GM21390 (cell line): Measurements from ENCODE around the gene RBPMS2.
"Not testable (repeated sequence)": the region's sequence is repeated elsewhere in the genome, so short reads cannot be mapped to it uniquely, and the experiment has no call there.

Experiments
- ATAC-seq: cut with Tn5 transposase; IDR thresholded peaks from one replicate; pipeline ENCODE4 v1.9.1; 2021; ENCODE audit not compliant: unreplicated experiment

RBPMS2 gene

DNA sequence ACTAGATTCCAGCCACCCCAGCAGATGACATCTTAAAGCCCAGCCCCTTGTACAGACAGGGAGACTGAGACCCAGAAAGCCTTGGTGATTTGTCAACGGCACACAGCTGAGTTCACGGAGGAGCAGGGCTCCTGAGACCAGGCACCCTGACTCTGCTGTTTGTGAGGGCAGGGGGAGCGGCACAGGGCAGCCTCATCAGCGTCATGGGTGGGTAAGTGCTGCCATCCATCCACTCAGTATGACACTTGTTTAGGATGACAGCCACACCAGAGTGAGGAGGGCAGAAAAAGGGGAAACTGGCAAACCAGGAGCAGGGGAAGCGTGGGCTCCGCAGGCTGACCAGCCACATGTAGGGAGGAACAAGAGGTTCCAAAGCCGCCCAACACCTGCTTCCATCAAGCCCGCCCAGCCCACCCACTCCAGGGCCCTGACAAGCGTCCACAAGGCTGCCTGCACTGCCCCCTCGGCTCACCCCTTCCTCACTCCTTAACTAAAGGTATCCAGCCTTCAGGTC is 19.9 kb downstream of the RBPMS2 start:
- ATAC-seq: no peak

DNA sequence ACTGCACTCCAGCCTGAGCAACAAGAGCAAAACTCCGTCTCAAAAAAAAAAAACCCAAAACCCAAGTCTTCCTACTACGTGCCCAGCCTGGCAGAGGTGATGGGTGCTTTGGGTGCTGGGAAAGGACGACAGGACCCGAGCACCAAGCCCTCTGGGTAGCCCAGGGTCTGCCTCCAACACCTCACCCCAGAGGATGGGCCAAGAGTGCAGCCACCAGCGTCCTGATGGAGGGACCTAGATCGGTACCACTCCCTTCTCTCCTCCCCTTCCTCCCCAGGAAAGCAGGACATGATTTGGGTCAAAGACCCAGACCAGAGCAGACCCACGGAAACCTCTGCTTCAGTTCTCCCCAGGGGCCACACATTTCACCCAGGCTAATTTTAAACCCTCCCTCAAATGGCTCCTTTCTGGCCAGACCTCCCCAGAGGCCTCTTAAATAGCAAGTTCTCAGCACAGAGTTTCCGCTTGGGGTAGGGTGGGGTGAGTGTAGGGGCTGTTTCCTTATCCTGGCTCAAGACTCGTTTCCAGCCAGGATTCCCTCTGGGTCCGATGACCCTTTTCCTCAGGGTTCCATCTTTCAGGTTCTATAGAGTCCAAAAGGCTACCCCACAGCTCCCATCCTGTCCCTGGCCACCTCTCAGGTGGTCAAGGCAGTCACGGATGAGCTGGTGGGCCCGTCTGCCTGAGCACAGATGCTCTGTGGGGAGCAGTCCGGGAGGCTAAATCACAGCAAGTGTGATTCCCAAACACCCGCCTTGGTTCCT is 20.5 kb downstream of the RBPMS2 start:
- no peak for ATAC-seq

DNA sequence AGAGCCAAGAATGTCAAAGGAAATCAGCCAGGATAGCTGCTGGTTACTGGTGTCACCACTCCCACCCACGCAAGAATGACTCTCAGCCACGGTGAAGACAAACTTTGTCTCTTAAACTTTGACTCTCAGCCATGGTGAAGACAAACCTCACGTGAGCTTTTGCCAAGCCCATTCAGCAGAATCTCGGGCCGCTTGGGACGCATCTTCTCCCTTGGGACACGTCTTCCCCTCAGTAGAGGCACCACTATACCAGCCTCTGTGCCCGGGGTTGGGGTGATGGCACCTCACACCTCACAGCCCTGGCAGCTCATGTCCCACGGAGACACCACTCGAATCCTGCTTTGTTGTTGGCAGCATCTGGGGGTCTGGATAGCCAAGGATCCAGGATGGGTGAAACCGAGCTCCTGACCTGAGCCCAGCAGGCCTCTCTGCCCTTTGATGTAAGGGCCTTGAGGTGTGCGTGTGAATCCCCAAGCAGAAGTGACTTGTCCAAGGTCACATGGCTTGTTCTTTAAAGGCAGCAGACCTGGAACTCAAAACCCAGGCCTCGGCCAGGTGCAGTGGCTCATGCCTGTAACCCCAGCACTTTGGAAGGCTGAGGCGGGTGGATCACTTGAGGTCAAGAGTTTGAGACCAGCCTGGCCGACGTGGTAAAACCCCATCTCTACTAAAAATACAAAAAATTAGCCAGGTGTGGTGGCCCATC is 21.8 kb downstream of the RBPMS2 start:
- ATAC-seq: no peak

DNA sequence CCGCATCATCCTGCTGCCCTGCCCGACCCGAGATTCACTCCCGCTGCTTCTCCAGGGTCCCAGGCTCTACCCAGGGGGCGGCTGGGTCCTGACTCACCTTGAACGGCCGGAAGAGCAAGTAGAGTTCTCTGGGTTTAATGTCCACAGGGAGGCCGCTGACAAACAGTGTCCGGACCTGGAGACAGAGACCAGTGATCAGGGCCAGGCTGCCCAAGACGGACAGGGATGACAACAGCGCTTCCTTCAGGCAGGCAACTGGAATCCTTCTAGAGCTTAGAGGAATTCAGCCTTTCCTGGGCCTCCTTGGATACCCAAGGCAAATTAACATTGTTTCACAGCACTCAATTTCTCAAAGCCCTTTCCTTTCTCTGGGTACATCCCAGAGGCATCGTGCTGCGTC is 23.9 kb downstream of the RBPMS2 start:
- no peak for ATAC-seq

DNA sequence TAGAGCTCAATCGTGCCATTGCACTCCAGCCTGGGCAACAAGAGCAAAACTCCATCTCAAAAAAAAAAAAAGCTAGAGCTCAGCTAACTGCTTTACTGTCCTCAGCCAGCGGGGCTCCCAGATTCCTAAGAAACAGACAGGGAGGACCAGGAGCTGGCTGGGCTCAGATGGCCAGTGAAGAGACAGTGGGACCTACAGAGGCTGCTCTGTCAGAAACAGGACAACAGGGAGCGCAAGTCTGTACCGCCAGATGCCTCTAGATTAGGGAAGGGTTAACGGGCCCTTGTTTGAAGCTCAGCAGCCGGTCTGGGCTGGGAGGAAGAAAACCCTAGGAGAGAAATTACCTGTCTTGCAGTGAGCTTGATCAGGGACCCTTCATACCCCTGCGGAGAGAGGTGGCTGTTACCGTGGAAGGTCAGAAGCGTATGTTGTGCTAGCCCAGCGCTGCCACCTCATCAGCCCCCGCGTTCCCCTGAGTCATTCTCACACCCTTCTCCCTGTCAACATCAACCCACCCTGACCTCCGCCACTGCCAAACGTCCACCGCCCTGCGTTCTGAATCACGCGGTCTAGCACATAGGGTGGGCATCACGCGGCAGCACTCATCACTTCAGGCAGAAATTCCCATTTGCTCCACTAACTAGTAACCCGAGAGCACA is 25.3 kb downstream of the RBPMS2 start:
- no peak for ATAC-seq

DNA sequence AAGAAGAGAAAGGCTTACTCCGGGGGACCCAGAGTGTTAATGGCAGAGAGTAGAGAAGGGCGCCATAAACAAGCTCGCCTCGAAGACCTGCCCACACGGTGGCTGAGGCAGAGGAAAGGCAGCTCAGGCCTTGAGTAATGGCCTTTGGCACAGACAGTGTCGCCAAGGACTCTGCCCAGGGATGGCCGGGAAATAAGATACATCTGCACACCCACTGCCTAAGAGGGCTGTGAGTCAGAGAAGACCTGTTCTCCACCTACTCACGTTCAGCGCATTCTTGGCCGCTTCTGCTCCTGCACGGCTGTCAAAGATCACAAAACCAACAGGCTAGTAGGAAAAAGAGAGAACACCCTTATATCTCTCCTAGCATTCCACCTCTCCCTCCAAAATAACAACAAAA is 26.2 kb downstream of the RBPMS2 start:
- no peak for ATAC-seq

DNA sequence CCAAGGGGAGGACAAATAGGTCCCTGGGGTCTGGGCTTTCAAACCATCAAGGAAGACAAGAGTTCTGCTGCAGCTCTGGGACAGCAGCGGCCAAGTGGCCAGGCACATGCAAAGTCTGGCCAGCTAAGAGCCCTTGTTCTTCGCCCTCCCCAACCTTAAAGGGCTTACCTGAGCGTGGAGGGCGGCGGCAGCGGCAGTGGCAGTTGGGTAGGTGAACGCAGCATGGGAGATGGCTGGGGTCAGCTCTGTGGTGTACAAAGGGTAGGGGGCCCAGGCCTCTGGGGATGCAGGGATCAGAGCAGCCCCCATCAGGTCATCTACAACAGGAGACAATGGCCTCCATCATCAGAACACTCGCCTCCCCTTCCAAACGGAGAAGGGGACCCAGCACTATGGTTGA is 27.1 kb downstream of the RBPMS2 start:
- no peak for ATAC-seq

DNA sequence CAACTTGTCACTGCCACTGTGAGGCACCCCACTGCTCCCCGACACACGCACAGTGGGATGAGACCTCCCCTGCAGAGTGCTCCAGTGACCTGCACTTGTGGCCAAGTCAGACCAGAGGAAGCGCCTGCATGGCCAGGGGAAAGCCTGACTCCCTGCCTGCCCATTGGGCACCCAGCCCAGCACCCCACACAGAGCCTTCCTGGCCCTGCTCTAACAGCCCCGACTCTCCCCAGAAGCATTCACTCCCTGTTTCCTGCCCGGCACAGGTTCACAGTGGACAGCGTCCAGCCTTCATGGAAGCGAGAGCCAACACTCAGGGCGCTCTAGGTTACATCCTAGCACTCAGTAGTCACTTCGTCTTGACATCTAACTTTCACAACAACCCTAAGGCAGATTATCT is 27.8 kb downstream of the RBPMS2 start:
- ATAC-seq: no peak

DNA sequence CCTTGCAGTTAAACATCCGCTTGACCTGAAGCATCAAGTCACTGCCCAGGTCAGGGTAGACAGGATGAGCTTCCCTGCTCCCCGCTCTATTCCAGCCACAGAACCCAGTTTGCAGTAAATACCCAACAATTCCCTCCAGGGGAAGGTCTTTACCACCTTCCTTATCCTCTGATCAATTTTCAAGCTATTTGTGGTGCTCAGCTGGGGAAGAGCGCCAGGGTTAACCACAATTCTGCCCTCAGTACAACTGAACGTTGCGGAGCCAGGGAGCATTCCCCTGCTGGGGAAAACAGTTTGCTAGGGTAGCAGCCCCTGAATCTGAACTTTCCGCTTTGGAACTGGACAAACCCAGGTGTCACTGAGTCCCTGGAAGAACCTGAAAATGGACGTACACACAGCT is 28.5 kb downstream of the RBPMS2 start:
- ATAC-seq: no peak

DNA sequence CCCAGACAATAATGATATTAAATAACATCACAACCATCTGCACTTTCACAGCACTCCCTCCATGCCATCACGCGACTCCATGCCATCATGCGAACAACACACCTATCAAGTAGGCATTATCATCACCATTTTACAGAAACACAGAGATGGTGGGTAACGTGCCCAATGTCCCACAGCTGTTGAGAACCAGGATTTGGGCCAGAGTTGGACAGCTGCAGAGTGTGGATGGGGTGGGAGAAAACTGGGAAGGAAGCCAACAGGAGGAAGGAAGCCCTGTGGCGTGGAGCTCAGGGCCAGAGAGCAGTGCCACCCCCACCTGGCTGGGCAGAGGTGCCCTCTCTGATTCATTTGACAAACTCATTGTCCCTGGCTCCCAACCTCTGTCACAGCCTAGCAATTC is 29.0 kb downstream of the RBPMS2 start:
- ATAC-seq: no peak

DNA sequence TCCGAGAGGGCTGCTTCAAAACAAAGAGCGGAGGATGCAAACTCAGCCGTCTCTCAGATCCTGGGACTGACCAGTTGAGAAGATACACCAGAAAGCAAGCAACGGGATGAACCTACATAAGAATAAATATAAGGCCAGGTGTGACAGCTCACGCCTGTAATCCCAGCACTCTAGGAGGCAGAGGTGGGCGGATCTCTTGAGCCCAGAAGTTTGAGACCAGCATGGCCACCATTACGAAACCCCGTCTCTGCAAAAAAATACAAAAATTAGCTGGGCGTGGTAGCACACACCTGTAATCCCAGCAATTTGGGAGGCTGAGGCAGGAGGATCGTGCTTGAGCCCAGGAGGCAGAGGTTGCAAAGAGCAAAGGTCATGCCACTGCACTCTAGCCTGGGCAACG is 31.7 kb downstream of the RBPMS2 start:
- no peak for ATAC-seq

DNA sequence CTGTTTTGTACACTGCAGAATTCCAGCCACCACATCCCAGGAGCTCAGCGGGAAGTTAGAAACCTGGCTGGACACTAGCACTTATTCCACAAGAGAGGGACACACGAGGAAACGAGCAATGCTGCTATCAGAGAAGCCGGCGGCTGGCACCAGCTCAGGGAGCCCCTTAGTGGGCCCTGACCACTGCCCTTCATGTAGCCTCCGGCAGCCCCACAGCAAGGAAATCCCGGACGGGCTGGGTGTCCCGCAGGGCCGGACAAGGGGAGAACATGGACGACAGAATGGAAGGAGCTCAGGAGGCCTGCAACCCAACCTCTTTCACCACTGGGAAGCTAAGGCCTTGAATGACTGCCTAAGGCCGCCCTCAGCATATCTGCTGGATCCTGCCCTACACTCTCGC is 32.5 kb downstream of the RBPMS2 start:
- ATAC-seq: no peak

DNA sequence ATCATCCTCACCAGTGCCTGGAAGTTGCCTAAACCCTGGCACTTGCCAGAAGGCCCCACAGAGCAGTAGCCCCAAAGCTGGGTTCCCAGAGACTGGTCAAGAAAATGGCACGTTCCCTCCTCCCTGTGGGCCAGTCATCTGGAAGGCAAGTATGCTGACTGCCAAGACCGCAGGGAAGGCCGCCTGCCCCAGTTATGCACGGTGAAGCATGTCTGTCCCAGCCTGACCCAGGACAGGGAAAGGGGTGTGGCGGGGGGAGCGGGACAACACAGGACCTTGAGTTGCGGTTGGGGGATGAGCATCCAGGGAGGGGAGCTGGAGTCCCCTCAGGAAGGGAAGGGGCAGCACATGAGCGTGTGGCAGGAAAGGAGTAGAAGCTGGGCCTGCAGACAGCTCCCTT is 33.0 kb downstream of the RBPMS2 start:
- no peak for ATAC-seq

DNA sequence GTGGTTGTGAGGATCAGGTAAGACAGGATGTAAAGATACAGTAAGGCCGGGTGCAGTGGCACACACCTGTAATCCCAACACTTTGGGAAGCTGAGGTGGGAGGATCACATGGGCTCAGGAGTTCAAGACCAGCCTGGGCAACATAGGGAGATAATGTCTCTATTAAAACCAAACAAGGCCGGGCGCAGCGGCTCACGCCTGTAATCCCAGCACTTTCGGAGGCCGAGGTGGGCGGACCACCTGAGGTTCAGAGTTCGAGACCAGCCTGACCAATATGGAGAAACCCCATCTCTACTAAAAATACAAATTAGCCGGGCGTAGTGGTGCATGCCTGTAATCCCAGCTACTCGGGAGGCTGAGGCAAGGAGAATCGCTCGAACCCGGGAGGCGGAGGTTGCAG is 33.7 kb downstream of the RBPMS2 start:
- ATAC-seq: not testable (repeated sequence)

DNA sequence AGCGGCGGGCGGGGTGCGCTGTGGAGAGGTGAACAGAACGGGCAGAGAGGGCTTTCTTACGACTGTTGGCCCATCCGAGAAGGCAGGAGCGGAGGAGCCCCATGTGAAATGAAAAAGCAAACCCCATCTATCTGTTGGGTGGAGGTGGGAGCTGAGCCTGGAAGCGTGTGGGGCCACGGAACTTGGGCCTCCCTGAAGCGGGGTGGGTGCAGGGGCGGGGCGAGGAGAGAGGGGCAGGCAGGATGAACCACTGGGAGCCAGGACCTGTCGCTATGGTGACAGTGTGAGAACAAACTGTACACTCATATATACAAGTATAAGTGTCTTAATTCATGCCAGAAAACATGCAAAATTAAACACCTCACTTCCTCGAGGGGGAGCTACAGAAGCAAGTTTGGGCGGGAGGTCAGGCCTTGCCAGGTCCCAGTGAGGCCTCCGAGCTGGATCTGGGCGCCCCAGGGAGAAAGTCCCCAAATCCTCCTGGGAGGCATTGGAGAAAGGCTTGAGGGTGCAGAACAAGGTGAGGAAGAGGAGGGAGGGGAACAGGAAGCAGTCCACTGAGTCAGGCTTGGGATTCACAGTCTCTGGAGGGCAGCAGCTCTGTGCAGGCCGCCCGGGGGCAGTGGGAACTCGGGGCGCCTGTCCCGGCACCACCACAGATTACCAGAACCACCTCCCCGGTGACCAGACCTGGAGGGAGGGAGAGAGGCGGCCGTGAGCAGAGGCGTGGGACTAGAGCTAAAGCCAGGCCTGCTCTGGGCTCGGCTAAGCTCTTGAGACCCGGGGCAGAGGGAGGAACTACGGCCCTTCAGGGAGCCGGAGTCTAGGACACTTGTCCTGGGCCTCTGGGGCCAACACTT is 34.8 kb downstream of the RBPMS2 start:
- no peak for ATAC-seq

DNA sequence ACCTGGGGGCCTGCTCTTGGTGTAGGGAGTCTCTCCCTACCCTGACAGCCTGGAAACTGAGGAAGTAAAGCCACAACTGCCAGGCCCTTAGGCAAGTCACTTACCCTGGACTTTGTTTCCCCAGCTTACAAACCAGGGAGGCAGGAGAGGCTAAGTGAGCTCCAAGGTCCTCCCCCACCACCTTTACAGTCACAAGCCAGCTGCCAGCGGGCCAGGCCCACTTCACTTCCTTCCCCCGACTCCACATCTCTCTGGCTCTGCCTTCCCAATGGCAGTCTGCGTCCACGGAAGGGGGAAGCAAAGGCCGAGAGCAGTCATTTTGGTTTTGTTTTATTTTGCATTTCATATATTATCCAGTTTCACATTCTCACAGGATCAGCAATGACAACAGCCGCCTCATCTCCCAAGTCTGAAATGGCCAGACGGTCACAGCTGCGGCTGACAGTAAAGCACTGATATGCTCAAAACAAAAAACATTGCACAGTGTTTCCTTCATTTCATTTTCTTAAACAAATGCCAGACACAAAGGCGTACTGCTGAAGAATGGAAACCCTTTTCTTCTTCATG is 35.7 kb downstream of the RBPMS2 start:
- ATAC-seq: no peak

DNA sequence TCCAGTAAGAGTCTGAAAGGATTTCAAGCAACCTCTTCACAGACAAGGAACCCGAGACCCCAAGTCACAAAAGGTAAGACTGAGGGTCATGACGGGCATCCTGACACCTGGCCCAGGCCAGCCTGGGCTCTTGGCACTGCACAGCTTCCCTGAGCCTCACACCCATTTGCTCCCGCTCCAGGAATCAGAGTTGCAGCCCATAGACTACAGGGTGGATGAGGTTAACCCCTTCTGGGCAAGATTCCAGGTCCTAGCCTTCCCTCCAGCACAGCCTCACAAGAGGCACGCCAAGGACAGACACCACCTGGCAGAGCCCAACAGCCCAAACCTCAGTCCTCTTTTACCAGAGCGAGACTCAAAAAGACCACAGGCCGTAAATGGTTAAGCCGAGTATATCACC is 36.2 kb downstream of the RBPMS2 start:
- no peak for ATAC-seq

DNA sequence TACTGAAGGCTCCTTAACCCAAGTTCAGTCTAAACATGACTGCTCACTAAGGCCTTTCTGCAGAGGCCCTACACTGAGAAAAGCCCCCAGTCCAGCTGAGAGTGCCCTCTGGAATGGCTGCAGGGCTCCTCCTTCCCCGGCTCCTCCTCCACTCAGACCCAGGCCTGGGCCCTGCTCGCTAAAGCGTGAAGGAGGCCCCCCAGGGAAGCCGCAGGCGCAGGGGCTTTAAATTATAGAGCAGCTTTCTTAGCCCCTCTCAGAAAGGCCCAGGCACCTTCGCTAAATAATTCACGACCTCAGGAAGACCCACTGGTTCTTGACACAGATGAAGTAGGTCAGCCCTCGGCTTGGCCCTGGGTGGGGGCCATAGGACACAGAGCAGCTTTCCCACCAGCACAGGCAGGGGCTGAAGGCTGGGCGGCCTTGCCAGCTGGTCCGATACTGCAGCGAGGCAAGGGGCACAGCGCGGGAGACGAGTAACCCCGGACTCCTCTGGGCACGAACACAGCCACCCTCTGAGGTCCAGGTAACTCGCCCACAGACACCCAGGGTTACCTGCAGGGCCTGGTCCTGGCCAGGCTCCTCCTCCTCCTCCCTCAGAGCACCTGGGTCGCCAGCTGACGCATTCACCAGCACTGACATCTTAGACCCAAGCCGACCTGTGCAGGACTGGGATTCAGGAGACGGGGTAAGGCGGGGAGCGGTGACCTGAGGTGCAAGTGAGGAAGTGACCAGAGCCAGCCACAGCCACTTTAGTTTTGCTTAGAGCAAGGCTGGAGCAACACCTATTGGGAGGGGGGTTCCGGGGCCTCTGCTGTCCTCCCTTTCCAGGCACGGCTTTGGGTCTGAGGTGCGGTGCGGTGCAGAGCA is 36.9 kb downstream of the RBPMS2 start:
- no peak for ATAC-seq

DNA sequence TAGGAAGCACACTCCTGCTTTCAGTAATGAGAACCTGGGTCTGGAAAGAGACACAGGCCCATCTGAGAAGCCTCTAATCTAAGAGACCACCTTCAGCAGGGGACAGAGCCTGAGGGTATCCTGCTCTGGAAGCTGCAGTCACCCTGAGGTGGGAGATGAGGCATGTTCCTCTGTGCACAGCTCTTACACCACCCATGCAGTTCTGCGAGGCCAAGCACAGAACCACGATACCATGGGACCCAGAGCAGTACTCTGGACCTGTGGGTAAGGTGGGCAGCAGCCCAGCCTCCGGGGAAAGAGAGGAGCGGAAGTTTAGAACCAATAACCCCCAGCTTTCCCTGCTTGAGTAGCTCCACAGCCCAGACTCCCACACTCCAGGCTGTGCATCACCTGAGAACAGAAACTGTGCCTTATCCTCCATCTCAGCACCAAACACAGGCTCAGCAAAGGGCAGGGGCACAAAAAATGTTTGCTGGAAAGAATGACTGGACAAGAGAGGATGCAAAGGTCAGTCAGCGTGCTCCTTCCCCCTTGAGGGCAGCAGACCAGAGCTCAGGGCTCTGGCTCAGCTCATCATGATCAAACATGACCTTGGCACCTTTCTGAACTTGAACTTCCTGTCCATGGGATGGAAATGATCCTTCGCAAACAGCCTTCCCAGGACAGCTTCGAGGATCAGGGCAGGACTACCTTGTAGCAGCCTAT is 43.1 kb downstream of the RBPMS2 start:
- no peak for ATAC-seq
